Measurements from ENCODE around the gene NDUFA6. TPM values are rescaled to one million over a fixed set of nuclear protein-coding genes. Genes with fewer than 3 reads are reported as not detected.

NDUFA6 gene
- total RNA-seq, 2 experiments from 2014 or later, result 52.8 to 59.8 TPM

DNA sequence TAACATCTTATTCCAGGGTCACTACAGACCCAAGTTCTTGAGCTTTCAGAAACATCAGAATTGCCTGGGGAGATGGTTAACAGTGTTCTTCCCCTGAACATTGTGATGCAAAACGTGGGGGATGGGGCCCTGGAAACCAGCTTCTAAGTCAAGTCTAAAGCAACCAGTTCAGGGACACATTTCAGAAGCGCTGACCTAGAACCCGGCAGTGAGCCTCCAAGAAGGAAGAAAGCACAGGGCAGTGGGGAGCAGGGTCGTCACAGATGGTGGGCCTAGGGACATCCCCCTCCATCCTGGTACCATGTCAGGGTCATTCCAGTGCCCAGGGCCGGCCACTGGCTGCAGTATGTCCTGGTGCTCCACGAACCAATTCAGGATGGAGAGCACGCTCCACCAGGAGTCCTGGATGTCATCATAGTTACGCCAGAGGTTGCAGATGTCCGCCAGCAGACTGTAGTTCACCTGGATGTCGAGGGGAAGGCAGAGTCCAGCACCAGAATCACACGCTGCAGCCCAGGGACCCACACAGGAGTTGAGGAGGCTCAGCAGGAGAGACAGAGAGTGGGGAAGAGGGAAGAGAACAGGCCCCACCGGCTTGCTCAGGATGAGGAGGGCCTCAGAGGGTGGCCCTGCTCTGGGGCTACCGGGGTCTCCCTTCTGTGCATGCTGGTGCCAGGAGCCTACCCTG, 25.0 kb downstream of the NDUFA6 start:
- no peaks in the 10 kb centered on the region for H3K9me3 Mint-ChIP-seq
- intact Hi-C loops (cut with DNase I, micrococcal nuclease), result no loop called here
- no peak overlapping the region for H3K4me3 Mint-ChIP-seq
- no peaks in the 10 kb centered on the region for H3K27me3 ChIP-seq (ENCODE audit: control insufficient read depth in 1 of 2, insufficient read depth in 2 of 2, low read length in 2 of 2)
- H3K4me3 ChIP-seq (ENCODE audit: low read length), result no peak overlapping the region
- no peak overlapping the region for H3K27ac ChIP-seq (ENCODE audit: low read depth in 1 of 2, low read length in 2 of 2)
- POLR2A ChIA-PET, result interaction anchor here (0.6 to 1.2 kb wide), 2 partner anchors 14 kb away, joined by 3 read pairs; partner anchors contain the start of gene SMDT1
- peaks cover 59% of the 10 kb centered on the region for H3K36me3 Mint-ChIP-seq (ENCODE audit: low read depth)
- CTCF ChIA-PET, result no interaction called here
- TF ChIP-seq, protein P1, sequence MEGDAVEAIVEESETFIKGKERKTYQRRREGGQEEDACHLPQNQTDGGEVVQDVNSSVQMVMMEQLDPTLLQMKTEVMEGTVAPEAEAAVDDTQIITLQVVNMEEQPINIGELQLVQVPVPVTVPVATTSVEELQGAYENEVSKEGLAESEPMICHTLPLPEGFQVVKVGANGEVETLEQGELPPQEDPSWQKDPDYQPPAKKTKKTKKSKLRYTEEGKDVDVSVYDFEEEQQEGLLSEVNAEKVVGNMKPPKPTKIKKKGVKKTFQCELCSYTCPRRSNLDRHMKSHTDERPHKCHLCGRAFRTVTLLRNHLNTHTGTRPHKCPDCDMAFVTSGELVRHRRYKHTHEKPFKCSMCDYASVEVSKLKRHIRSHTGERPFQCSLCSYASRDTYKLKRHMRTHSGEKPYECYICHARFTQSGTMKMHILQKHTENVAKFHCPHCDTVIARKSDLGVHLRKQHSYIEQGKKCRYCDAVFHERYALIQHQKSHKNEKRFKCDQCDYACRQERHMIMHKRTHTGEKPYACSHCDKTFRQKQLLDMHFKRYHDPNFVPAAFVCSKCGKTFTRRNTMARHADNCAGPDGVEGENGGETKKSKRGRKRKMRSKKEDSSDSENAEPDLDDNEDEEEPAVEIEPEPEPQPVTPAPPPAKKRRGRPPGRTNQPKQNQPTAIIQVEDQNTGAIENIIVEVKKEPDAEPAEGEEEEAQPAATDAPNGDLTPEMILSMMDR (IDR thresholded peaks at IDR 0.05), result no peak
- peaks cover 16% of the 10 kb centered on the region for H3K4me1 ChIP-seq (ENCODE audit: insufficient read depth, low read length)
- no peaks in the 10 kb centered on the region for H3K27me3 Mint-ChIP-seq
- DNase-seq, result no peak
- peaks cover 44% of the 10 kb centered on the region for H3K36me3 ChIP-seq (ENCODE audit: insufficient read depth, low read length)
- peaks cover 20% of the 10 kb centered on the region for H3K4me1 Mint-ChIP-seq (ENCODE audit: low read depth)
- ATAC-seq (ENCODE audit: poor library complexity), result no peak
- no peak overlapping the region for H3K27ac Mint-ChIP-seq
- H3K9me3 ChIP-seq (ENCODE audit: control insufficient read depth in 1 of 2, insufficient read depth in 1 of 2, low read length in 2 of 2), result no peaks in the 10 kb centered on the region

DNA sequence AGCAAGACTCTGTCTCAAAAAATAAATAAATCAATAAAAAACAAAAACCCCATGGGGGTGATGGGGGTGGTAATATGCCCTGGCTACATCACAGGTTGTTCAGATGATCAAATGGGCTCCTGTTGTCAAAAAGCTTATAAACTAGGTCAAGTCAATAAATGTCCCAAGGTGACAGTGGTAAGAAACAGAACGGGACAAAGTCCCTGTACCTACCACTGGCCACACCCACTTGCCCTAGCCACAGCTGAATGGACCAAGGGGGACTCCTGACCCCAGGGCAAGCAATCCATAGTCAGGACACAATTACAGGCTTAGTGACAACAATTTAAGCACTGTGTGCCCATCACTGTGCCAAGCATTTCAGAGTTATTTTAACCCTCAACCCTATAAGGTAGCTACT, 25.9 kb downstream of the NDUFA6 start:
- no peak overlapping the region for H3K27ac Mint-ChIP-seq
- DNase-seq (no peak), ATAC-seq (ENCODE audit: poor library complexity) (no peak)
- Histone ChIP-seq H3K36me3 (ENCODE audit: insufficient read depth, low read length) (peaks cover 53% of the 10 kb centered on the region), H3K4me1 (ENCODE audit: insufficient read depth, low read length) (peaks cover 7% of the 10 kb centered on the region), H3K27ac (ENCODE audit: low read depth in 1 of 2, low read length in 2 of 2) (no peak overlapping the region), H3K27me3 (ENCODE audit: control insufficient read depth in 1 of 2, insufficient read depth in 2 of 2, low read length in 2 of 2) (no peaks in the 10 kb centered on the region), H3K4me3 (ENCODE audit: low read length) (no peak overlapping the region), H3K9me3 (ENCODE audit: control insufficient read depth in 1 of 2, insufficient read depth in 1 of 2, low read length in 2 of 2) (no peaks in the 10 kb centered on the region)
- peaks cover 10% of the 10 kb centered on the region for H3K4me1 Mint-ChIP-seq (ENCODE audit: low read depth)
- no peaks in the 10 kb centered on the region for H3K9me3 Mint-ChIP-seq
- TF ChIP-seq, protein P1 (IDR thresholded peaks at IDR 0.05), result no peak
- peaks cover 67% of the 10 kb centered on the region for H3K36me3 Mint-ChIP-seq (ENCODE audit: low read depth)
- CTCF ChIA-PET, result no interaction called here
- intact Hi-C loops (cut with DNase I, micrococcal nuclease), result no loop called here
- H3K4me3 Mint-ChIP-seq, result no peak overlapping the region
- H3K27me3 Mint-ChIP-seq, result no peaks in the 10 kb centered on the region
- POLR2A ChIA-PET, result interaction anchor here (1.2 kb wide), 1 partner anchor 15 kb away, joined by 3 read pairs; the partner anchor contains the start of gene SMDT1

DNA sequence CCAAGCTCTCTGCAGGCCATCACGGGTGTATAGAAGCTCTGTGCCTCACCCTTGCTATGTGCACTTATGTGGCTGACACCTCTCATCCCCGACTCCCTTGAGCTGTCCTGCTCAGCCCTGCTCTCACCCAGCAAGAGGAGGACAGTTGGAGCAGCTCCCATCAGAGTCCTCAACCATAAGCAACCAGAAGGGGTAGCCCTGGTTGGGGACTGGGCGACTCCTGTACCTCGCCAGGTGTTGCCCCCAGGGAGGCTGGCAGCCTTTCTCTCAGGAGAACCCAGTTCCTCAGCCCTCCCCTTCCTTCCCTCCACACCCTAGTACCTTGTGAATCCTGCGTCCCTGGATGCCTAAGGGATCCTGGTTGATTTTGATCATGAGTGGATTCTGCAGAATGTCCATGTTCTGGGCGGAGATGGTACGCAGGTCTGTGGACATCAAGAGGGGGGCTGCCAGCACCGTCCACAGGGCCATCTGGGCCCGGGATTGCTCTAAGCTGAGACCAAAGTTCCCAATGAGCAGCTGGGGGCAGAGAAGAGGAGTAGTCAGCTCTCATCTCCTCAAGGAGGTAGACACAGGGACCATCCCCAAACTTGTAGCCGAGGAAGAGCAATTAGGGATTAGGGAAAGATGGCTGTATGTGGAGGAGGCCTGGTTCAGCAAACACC, 27.9 kb downstream of the NDUFA6 start:
- no peak overlapping the region for H3K27ac ChIP-seq (ENCODE audit: low read depth in 1 of 2, low read length in 2 of 2)
- no peaks in the 10 kb centered on the region for H3K4me1 Mint-ChIP-seq (ENCODE audit: low read depth)
- ChIA-PET POLR2A (interaction anchor here (1.0 kb wide), 1 partner anchor 64 kb away, joined by 3 read pairs; the partner anchor contains the start of gene WBP2NL), CTCF (no interaction called here)
- intact Hi-C loops (cut with DNase I, micrococcal nuclease), result no loop called here
- H3K4me3 Mint-ChIP-seq, result no peak overlapping the region
- no peaks in the 10 kb centered on the region for H3K27me3 ChIP-seq (ENCODE audit: control insufficient read depth in 1 of 2, insufficient read depth in 2 of 2, low read length in 2 of 2)
- no peak overlapping the region for H3K4me3 ChIP-seq (ENCODE audit: low read length)
- H3K36me3 ChIP-seq (ENCODE audit: insufficient read depth, low read length), result peaks cover 58% of the 10 kb centered on the region
- ATAC-seq (ENCODE audit: poor library complexity), result no peak
- H3K4me1 ChIP-seq (ENCODE audit: insufficient read depth, low read length), result no peaks in the 10 kb centered on the region
- no peaks in the 10 kb centered on the region for H3K9me3 Mint-ChIP-seq
- H3K27ac Mint-ChIP-seq, result no peak overlapping the region
- TF ChIP-seq, protein P1 (IDR thresholded peaks at IDR 0.05), result no peak
- H3K36me3 Mint-ChIP-seq (ENCODE audit: low read depth), result peaks cover 74% of the 10 kb centered on the region
- DNase-seq, result no peak
- peaks cover 0 to 3% of the 10 kb centered on the region in 2 experiments for H3K9me3 ChIP-seq (ENCODE audit: control insufficient read depth in 1 of 2, insufficient read depth in 1 of 2, low read length in 2 of 2)
- no peaks in the 10 kb centered on the region for H3K27me3 Mint-ChIP-seq

Data from CD4-positive, alpha-beta T cell (primary cell).